ENCODE data around the gene CCDC137. TPM values are rescaled to one million over a fixed set of nuclear protein-coding genes. Genes with fewer than 3 reads are reported as not detected.

CCDC137 gene
- total and polyA plus RNA-seq, 2 of the 13 experiments (the other 11 are each of a cell fraction or from before 2014, with no cell fraction given), result 14.6 to 39.1 TPM

DNA sequence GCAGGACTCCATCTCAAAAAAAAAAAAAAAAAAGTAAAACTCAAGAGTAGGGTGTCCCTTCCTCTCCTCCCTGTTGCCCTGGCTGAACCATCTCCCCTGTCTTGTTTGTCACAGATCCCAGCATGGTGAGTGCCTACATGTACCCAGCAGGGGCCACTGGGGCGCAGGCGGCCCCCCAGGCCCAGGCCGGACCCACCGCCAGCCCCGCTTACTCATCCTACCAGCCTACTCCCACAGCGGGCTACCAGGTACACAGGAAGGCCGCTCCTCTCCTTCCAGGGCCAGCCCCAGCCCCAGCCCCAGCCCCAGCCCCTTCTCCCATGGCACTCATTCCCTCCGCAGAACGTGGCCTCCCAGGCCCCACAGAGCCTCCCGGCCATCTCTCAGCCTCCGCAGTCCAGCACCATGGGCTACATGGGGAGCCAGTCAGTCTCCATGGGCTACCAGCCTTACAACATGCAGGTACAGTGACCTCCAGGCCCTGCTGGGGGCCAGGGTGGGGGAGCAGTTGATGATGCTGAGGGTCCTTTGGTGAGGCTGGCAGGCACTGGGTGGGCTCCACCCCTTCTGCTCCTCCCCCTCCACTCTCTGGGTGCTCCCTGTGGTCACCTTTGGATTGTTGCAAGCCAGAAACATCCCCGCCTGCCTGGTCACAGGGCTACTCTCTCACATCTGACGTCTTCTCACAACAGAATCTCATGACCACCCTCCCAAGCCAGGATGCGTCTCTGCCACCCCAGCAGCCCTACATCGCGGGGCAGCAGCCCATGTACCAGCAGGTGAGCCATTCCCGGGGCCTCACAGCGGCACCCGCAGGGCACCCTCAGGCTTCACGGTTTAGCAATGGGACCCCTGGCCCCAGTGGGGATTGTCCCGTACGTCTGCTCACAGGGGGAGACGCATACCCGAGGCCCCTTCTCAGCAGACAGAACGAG is 34.1 kb downstream of the CCDC137 start (continued):
- TF ChIP-seq, protein P1, sequence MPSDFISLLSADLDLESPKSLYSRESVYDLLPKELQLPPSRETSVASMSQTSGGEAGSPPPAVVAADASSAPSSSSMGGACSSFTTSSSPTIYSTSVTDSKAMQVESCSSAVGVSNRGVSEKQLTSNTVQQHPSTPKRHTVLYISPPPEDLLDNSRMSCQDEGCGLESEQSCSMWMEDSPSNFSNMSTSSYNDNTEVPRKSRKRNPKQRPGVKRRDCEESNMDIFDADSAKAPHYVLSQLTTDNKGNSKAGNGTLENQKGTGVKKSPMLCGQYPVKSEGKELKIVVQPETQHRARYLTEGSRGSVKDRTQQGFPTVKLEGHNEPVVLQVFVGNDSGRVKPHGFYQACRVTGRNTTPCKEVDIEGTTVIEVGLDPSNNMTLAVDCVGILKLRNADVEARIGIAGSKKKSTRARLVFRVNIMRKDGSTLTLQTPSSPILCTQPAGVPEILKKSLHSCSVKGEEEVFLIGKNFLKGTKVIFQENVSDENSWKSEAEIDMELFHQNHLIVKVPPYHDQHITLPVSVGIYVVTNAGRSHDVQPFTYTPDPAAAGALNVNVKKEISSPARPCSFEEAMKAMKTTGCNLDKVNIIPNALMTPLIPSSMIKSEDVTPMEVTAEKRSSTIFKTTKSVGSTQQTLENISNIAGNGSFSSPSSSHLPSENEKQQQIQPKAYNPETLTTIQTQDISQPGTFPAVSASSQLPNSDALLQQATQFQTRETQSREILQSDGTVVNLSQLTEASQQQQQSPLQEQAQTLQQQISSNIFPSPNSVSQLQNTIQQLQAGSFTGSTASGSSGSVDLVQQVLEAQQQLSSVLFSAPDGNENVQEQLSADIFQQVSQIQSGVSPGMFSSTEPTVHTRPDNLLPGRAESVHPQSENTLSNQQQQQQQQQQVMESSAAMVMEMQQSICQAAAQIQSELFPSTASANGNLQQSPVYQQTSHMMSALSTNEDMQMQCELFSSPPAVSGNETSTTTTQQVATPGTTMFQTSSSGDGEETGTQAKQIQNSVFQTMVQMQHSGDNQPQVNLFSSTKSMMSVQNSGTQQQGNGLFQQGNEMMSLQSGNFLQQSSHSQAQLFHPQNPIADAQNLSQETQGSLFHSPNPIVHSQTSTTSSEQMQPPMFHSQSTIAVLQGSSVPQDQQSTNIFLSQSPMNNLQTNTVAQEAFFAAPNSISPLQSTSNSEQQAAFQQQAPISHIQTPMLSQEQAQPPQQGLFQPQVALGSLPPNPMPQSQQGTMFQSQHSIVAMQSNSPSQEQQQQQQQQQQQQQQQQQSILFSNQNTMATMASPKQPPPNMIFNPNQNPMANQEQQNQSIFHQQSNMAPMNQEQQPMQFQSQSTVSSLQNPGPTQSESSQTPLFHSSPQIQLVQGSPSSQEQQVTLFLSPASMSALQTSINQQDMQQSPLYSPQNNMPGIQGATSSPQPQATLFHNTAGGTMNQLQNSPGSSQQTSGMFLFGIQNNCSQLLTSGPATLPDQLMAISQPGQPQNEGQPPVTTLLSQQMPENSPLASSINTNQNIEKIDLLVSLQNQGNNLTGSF (CRISPR knock-in tag; IDR thresholded peaks at IDR 0.05), result no peak
- TF ChIP-seq PRDM10 (CRISPR knock-in tag; IDR thresholded peaks at IDR 0.05; ENCODE audit: low read depth), result no peak
- TF ChIP-seq YY1 (IDR thresholded peaks at IDR 0.05; ENCODE audit: insufficient read depth, insufficient replicate concordance, low read depth, low read length), result no peak
- TF ChIP-seq ZNF557 (CRISPR knock-in tag; IDR thresholded peaks at IDR 0.05), result no peak
- TF ChIP-seq U2AF2 (IDR thresholded peaks at IDR 0.05; ENCODE audit: low read depth, low read length), result no peak
- TF ChIP-seq, protein P2, sequence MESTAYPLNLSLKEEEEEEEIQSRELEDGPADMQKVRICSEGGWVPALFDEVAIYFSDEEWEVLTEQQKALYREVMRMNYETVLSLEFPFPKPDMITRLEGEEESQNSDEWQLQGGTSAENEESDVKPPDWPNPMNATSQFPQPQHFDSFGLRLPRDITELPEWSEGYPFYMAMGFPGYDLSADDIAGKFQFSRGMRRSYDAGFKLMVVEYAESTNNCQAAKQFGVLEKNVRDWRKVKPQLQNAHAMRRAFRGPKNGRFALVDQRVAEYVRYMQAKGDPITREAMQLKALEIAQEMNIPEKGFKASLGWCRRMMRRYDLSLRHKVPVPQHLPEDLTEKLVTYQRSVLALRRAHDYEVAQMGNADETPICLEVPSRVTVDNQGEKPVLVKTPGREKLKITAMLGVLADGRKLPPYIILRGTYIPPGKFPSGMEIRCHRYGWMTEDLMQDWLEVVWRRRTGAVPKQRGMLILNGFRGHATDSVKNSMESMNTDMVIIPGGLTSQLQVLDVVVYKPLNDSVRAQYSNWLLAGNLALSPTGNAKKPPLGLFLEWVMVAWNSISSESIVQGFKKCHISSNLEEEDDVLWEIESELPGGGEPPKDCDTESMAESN (CRISPR knock-in tag; conservative IDR thresholded peaks at IDR 0.05), result no peak
- TF ChIP-seq NCOR1 (IDR thresholded peaks at IDR 0.05; ENCODE audit: borderline replicate concordance, low read length), result no peak
- no peak for TF ChIP-seq ZNF678 (CRISPR knock-in tag; IDR thresholded peaks at IDR 0.05)
- TF ChIP-seq ZNF75D (CRISPR knock-in tag; IDR thresholded peaks at IDR 0.05; ENCODE audit: borderline replicate concordance), result no peak
- TF ChIP-seq FOXM1 (CRISPR knock-in tag; IDR thresholded peaks at IDR 0.05), result no peak
- no peak for TF ChIP-seq DNMT3B (CRISPR knock-in tag; conservative IDR thresholded peaks at IDR 0.05)
- no peak for TF ChIP-seq ZNF724P (CRISPR knock-in tag; IDR thresholded peaks at IDR 0.05; ENCODE audit: borderline replicate concordance)
- TF ChIP-seq, protein P3, sequence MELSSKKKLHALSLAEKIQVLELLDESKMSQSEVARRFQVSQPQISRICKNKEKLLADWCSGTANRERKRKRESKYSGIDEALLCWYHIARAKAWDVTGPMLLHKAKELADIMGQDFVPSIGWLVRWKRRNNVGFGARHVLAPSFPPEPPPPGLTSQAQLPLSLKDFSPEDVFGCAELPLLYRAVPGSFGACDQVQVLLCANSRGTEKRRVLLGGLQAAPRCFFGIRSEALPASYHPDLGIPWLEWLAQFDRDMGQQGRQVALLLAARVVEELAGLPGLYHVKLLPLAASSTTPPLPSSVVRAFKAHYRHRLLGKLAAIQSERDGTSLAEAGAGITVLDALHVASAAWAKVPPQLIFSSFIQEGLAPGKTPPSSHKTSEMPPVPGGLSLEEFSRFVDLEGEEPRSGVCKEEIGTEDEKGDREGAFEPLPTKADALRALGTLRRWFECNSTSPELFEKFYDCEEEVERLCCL (CRISPR knock-in tag; IDR thresholded peaks at IDR 0.05; ENCODE audit: borderline replicate concordance), result no peak
- no peak for TF ChIP-seq ZNF737 (CRISPR knock-in tag; IDR thresholded peaks at IDR 0.05; ENCODE audit: borderline replicate concordance)
- TF ChIP-seq SATB2 (CRISPR knock-in tag; IDR thresholded peaks at IDR 0.05), result no peak
- no peak for TF ChIP-seq FOXP1 (IDR thresholded peaks at IDR 0.05)
- TF ChIP-seq FOXP1 (CRISPR knock-in tag; IDR thresholded peaks at IDR 0.05), result no peak
